Tibial nerve (tissue), 4 donors: ENCODE measurements around the gene PRRX1.

Source experiments
- CTCF ChIP-seq, 5 experiments: fragments of 200-600 bp in 3 of 5; fragments of 450-650 bp in 2 of 5; sonication (generic) in 3 of 5; IDR thresholded peaks; one replicate each; pipeline ENCODE4 v1.5.1; 2016 to 2019; ENCODE audit warnings: antibody characterized with exemption in 5 of 5, mild to moderate bottlenecking in 3 of 5, moderate library complexity in 2 of 5
- EP300 ChIP-seq, 2 donors: sonication (generic); formaldehyde crosslinking; IDR thresholded peaks; one replicate each; pipeline ENCODE4 v1.6.1; 2017; ENCODE audit warnings: antibody characterized with exemption in 2 of 2, mild to moderate bottlenecking in 1 of 2
- POLR2A ChIP-seq, 2 donors: fragments of 450-650 bp; IDR thresholded peaks; one replicate each; pipeline ENCODE4 v1.6.1; 2017; ENCODE audit warnings: antibody characterized with exemption in 2 of 2, mild to moderate bottlenecking in 2 of 2, moderate library complexity in 2 of 2

DNA sequence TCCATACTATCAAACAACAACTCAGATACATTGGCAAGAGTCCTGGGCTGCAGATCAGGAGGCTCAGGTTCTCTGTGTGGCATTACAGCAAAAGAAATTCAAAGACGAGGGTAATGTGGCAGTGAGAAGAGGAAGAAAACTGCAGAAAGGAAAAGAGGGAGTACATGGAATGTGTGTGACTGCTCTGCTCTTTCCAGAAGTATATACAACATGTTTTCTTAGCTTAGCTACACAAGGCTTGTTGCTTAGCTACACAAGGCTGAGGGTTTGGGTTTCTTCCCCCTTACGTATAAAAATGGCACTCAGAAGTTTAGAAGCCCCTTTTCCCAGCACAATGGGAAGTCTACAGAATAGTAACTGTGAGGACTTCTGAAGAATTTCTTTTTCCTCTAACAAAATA is 86.0 kb downstream of the PRRX1 start:
- TF ChIP-seq CTCF (IDR thresholded peaks at IDR 0.05) (no peak), POLR2A (IDR thresholded peaks at IDR 0.05) (no peak), EP300 (IDR thresholded peaks at IDR 0.05) (no peak)
